ENCODE data around the gene CCDC27.
A peak's percentile ranks its signal among the peaks of the same experiment; 100 is the strongest.

The CCDC27 gene

GRCh38 chr1:3727042-3727824 lies 25.0 kb upstream of the CCDC27 start:
- peak; percentile 8 for DNase-seq (ENCODE audit: low read depth)
- no peak overlapping the region for H3K4me3 ChIP-seq (ENCODE audit: control insufficient read depth, low read depth, low read length)
- TF ChIP-seq, protein P1, sequence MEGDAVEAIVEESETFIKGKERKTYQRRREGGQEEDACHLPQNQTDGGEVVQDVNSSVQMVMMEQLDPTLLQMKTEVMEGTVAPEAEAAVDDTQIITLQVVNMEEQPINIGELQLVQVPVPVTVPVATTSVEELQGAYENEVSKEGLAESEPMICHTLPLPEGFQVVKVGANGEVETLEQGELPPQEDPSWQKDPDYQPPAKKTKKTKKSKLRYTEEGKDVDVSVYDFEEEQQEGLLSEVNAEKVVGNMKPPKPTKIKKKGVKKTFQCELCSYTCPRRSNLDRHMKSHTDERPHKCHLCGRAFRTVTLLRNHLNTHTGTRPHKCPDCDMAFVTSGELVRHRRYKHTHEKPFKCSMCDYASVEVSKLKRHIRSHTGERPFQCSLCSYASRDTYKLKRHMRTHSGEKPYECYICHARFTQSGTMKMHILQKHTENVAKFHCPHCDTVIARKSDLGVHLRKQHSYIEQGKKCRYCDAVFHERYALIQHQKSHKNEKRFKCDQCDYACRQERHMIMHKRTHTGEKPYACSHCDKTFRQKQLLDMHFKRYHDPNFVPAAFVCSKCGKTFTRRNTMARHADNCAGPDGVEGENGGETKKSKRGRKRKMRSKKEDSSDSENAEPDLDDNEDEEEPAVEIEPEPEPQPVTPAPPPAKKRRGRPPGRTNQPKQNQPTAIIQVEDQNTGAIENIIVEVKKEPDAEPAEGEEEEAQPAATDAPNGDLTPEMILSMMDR (conservative IDR thresholded peaks at IDR 0.05; ENCODE audit: control insufficient read depth, insufficient read depth, low read depth, low read length), result peak; percentile 53

DNA sequence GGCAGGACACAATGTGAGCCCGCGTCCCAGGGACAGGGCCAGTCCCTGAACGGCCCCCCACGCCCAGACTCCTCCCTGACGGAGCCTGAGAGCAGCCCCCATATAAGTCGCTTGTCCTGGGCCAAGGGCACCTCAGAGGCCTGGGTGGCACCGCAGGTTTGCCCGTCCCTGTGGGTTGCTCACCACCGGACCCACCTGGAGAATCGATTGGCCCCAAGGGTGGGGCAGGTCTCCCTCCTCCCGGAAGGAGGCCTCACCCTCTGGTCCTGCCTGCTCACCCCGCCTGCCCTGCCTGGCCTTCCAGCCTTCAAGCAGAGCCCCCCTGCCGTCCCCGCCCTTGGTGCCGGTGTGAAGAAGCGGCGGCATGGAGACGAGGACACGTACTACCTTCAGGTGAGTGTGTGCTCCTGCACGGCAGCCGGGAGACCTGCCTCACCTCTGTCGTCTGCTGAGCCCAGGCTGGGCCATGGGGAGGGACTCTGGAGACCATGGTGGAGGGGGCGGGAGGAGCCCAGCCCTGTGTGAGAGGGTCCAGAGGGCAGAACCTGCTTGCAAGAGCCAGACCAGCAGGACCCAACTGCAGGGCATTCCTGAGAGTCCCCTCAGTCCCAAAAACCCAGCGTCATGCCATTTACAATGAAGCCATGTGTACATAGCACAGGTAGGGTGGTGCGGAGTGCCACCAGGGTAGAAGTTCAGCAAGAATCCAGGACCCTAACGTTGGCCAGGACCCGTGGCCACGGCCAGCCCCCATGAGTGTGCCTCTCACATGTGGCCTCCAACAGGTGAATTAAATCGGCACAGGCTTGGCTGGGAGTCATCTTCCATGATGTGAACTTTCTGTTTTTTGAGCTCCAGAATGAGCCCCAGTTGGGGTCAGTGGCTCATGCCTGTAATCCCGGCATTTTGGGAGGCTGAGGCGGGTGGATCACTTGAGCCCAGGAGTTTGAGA lies 24.1 kb upstream of the CCDC27 start:
- TF ChIP-seq, protein P1 (conservative IDR thresholded peaks at IDR 0.05; ENCODE audit: control insufficient read depth, insufficient read depth, low read depth, low read length), result no peak
- no peak overlapping the region for H3K4me3 ChIP-seq (ENCODE audit: control insufficient read depth, low read depth, low read length)
- DNase-seq (ENCODE audit: low read depth), result no peak

GRCh38 chr1:3729594-3730542 lies 22.4 kb upstream of the CCDC27 start:
- peak; percentile 6 for DNase-seq (ENCODE audit: low read depth)
- H3K4me3 ChIP-seq (ENCODE audit: control insufficient read depth, low read depth, low read length), result no peak overlapping the region
- TF ChIP-seq, protein P1 (conservative IDR thresholded peaks at IDR 0.05; ENCODE audit: control insufficient read depth, insufficient read depth, low read depth, low read length), result no peak

- TF ChIP-seq, protein P1 (conservative IDR thresholded peaks at IDR 0.05; ENCODE audit: control insufficient read depth, insufficient read depth, low read depth, low read length), result no peak
- no peak for DNase-seq (ENCODE audit: low read depth)
- H3K4me3 ChIP-seq (ENCODE audit: control insufficient read depth, low read depth, low read length), result no peak overlapping the region
These were observed 21.6 kb upstream of the CCDC27 start for GRCh38 chr1:3730543-3731247.

DNA sequence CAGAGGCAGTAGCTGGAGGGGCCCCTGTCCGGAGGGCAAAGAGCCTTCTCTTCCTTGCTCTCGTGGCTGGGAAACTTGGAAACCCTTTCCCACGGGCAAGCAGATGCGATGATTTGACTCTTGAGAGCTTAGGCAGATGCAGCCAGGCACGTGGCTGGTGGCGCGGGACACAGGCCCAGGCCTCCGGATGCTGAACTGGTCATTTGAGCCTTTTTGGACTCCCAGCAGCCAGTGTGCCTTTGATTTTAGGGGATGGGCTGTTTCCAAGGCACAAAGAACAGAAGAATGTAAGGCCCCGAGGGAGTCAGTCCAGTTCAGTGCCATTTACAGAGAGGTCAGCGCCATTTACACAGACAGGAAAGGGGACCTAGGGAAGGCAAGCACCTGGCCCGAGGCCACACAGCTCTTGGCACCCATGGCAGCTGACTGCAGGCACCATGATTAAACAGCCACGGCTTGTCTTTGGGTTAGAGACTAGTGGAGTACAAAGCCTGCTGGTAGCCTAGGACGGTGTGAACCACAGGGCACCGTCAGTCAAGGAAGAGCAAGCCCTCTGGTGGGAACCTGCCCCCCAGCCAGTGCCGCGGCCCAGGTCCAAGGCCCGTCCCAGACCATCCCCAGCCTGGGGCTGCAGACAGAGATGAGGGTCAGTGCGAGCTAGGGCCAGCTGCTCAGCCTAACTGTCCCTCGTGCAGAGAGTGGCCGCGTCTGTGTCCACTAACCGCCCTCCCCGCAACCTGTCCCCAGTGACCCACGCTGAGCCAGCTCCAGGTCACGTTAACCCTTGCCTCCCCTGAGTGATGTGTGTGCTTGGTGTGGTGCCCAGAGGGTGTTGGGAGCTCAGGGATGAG lies 20.4 kb upstream of the CCDC27 start:
- no peak overlapping the region for H3K4me3 ChIP-seq (ENCODE audit: control insufficient read depth, low read depth, low read length)
- no peak for DNase-seq (ENCODE audit: low read depth)
- TF ChIP-seq, protein P1 (conservative IDR thresholded peaks at IDR 0.05; ENCODE audit: control insufficient read depth, insufficient read depth, low read depth, low read length), result no peak
